ENCODE results near the gene CD19.

CD19 gene

GRCh38 chr16:28935924-28936783 lies 4.4 kb downstream of the CD19 start:
- TF ChIP-seq REST (IDR thresholded peaks at IDR 0.05; ENCODE audit: insufficient read depth in 1 of 2, low read depth in 2 of 2, low read length in 2 of 2) (no peak), SIN3A (IDR thresholded peaks at IDR 0.05; ENCODE audit: borderline replicate concordance, insufficient read depth, low read length) (no peak), TAF1 (IDR thresholded peaks at IDR 0.05; ENCODE audit: borderline replicate concordance, insufficient read depth, low read length) (no peak)

DNA sequence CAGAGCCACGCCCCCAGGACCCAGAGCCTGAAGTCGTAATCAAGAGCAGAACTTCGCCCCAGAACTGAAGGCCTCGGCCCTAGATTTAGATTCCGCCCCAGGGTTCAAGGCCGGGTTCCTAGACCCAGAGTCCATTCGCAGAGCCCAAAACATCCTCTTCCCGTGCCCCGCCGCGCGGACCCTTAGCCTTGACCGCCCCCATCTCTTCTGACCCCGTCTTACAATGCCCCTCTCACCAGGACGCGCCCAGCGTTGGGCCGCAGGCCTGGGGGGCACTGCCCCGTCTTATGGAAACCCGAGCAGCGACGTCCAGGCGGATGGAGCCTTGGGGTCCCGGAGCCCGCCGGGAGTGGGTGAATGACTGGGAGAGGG lies 5.0 kb downstream of the CD19 start:
- no peak for TF ChIP-seq POLR2AphosphoS5 (IDR thresholded peaks at IDR 0.05; ENCODE audit: low read depth, low read length)
- no peak for TF ChIP-seq FOXP2 (optimal IDR thresholded peaks at IDR 0.05; ENCODE audit: borderline replicate concordance, extremely low read depth, extremely low read length, insufficient read depth)
- TF ChIP-seq SIN3A (IDR thresholded peaks at IDR 0.05; ENCODE audit: borderline replicate concordance, insufficient read depth, low read length): no peak
- TF ChIP-seq TAF1 (IDR thresholded peaks at IDR 0.05; ENCODE audit: borderline replicate concordance, insufficient read depth, low read length): no peak
- no peak for TF ChIP-seq REST (IDR thresholded peaks at IDR 0.05; ENCODE audit: insufficient read depth in 1 of 2, low read depth in 2 of 2, low read length in 2 of 2)

- TF ChIP-seq FOXP2 (optimal IDR thresholded peaks at IDR 0.05; ENCODE audit: borderline replicate concordance, extremely low read depth, extremely low read length, insufficient read depth) (no peak), SIN3A (IDR thresholded peaks at IDR 0.05; ENCODE audit: borderline replicate concordance, insufficient read depth, low read length) (no peak), TAF1 (IDR thresholded peaks at IDR 0.05; ENCODE audit: borderline replicate concordance, insufficient read depth, low read length) (no peak), POLR2AphosphoS5 (IDR thresholded peaks at IDR 0.05; ENCODE audit: low read depth, low read length) (no peak), REST (IDR thresholded peaks at IDR 0.05; ENCODE audit: insufficient read depth in 1 of 2, low read depth in 2 of 2, low read length in 2 of 2) (no peak)
Observed at GRCh38 chr16:28937222-28937876, 5.6 kb downstream of the CD19 start.

- TF ChIP-seq TAF1 (IDR thresholded peaks at IDR 0.05; ENCODE audit: borderline replicate concordance, insufficient read depth, low read length): no peak
- TF ChIP-seq SIN3A (IDR thresholded peaks at IDR 0.05; ENCODE audit: borderline replicate concordance, insufficient read depth, low read length): no peak
- TF ChIP-seq FOXP2 (optimal IDR thresholded peaks at IDR 0.05; ENCODE audit: borderline replicate concordance, extremely low read depth, extremely low read length, insufficient read depth): no peak
- no peak for TF ChIP-seq POLR2AphosphoS5 (IDR thresholded peaks at IDR 0.05; ENCODE audit: low read depth, low read length)
- TF ChIP-seq REST (IDR thresholded peaks at IDR 0.05; ENCODE audit: insufficient read depth in 1 of 2, low read depth in 2 of 2, low read length in 2 of 2): no peak
Observed at GRCh38 chr16:28938721-28939120, 7.0 kb downstream of the CD19 start.
